ENCODE measurements around the gene DKC1. TPM values are rescaled to one million over a fixed set of nuclear protein-coding genes. Genes with fewer than 3 reads are reported as not detected.

DKC1 gene
- total RNA-seq, 1 experiment from 2014 or later, result 123 TPM

DNA sequence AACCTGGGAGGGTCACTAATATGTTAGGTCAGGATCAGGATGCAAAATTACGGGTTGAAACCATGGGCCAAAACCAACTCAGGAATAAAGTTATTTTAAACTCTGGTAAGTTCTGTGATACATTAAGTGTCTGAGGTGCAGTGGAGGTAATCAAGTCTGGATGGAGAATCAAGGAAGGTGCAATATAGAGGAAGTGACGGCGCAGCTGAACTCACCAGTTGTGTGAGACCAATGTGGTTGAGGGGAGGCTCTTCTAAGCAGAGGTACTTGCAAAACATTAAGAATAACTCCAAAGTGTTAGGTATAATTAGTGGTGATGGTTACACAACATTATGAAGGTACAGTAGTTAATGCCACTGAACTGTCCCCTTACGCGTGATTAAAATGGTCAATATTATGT is 31.5 kb upstream of the DKC1 start:
- H3K27ac ChIP-seq (ENCODE audit: low read depth, low read length), result no peak overlapping the region
- intact Hi-C loops (cut with micrococcal nuclease), result no loop called here
- ATAC-seq (no peak), DNase-seq (ENCODE audit: low read depth, low spot score) (no peak)
- H4K20me1 ChIP-seq (ENCODE audit: insufficient read depth), result no peaks in the 10 kb centered on the region
- no TSS peak for BruUV-seq (replicated peaks)
- H3K9me2 ChIP-seq (ENCODE audit: insufficient read depth), result no peaks in the 10 kb centered on the region
- H3K36me3 ChIP-seq (ENCODE audit: control insufficient read depth in 1 of 2, insufficient read depth in 2 of 2, low read length in 2 of 2), result no peaks in the 10 kb centered on the region
- CTCF ChIA-PET, result no interaction called here
- TF ChIP-seq EGR1 (IDR thresholded peaks at IDR 0.05; ENCODE audit: low read depth), result no peak
- TF ChIP-seq TCF7L2 (IDR thresholded peaks at IDR 0.05; ENCODE audit: borderline replicate concordance, extremely low read depth, insufficient read depth, insufficient read length), result no peak
- TF ChIP-seq, protein P1, sequence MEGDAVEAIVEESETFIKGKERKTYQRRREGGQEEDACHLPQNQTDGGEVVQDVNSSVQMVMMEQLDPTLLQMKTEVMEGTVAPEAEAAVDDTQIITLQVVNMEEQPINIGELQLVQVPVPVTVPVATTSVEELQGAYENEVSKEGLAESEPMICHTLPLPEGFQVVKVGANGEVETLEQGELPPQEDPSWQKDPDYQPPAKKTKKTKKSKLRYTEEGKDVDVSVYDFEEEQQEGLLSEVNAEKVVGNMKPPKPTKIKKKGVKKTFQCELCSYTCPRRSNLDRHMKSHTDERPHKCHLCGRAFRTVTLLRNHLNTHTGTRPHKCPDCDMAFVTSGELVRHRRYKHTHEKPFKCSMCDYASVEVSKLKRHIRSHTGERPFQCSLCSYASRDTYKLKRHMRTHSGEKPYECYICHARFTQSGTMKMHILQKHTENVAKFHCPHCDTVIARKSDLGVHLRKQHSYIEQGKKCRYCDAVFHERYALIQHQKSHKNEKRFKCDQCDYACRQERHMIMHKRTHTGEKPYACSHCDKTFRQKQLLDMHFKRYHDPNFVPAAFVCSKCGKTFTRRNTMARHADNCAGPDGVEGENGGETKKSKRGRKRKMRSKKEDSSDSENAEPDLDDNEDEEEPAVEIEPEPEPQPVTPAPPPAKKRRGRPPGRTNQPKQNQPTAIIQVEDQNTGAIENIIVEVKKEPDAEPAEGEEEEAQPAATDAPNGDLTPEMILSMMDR (IDR thresholded peaks at IDR 0.05 in 2 of 3, conservative IDR thresholded peaks at IDR 0.05 in 1 of 3; ENCODE audit: borderline replicate concordance in 1 of 3, insufficient read depth in 1 of 3, low read depth in 2 of 3, low read length in 2 of 3), result no peak
- no peak for TF ChIP-seq POLR2AphosphoS5 (IDR thresholded peaks at IDR 0.05; ENCODE audit: low read depth, low read length)
- TF ChIP-seq, protein P2, sequence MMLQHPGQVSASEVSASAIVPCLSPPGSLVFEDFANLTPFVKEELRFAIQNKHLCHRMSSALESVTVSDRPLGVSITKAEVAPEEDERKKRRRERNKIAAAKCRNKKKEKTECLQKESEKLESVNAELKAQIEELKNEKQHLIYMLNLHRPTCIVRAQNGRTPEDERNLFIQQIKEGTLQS (IDR thresholded peaks at IDR 0.05), result no peak
- TF ChIP-seq, protein P3, sequence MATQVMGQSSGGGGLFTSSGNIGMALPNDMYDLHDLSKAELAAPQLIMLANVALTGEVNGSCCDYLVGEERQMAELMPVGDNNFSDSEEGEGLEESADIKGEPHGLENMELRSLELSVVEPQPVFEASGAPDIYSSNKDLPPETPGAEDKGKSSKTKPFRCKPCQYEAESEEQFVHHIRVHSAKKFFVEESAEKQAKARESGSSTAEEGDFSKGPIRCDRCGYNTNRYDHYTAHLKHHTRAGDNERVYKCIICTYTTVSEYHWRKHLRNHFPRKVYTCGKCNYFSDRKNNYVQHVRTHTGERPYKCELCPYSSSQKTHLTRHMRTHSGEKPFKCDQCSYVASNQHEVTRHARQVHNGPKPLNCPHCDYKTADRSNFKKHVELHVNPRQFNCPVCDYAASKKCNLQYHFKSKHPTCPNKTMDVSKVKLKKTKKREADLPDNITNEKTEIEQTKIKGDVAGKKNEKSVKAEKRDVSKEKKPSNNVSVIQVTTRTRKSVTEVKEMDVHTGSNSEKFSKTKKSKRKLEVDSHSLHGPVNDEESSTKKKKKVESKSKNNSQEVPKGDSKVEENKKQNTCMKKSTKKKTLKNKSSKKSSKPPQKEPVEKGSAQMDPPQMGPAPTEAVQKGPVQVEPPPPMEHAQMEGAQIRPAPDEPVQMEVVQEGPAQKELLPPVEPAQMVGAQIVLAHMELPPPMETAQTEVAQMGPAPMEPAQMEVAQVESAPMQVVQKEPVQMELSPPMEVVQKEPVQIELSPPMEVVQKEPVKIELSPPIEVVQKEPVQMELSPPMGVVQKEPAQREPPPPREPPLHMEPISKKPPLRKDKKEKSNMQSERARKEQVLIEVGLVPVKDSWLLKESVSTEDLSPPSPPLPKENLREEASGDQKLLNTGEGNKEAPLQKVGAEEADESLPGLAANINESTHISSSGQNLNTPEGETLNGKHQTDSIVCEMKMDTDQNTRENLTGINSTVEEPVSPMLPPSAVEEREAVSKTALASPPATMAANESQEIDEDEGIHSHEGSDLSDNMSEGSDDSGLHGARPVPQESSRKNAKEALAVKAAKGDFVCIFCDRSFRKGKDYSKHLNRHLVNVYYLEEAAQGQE (IDR thresholded peaks at IDR 0.05; ENCODE audit: low read depth), result no peak
- POLR2A ChIA-PET, result no interaction called here
- H3K79me2 ChIP-seq (ENCODE audit: insufficient read depth, low read length), result no peaks in the 10 kb centered on the region
- H3K4me2 ChIP-seq (ENCODE audit: low read length), result no peak overlapping the region
- RAD21 ChIA-PET (ENCODE audit: low non-redundant PET in 1 of 2, low total read pairs in 2 of 2, uncharacterized antibody in 2 of 2, unreplicated experiment in 2 of 2), result no interaction called here
- no peaks in the 10 kb centered on the region for H3K9me3 ChIP-seq (ENCODE audit: control insufficient read depth in 1 of 2, insufficient read depth in 1 of 2, low read depth in 1 of 2, low read length in 2 of 2)
- no peak overlapping the region for H3K9ac ChIP-seq (ENCODE audit: low read length)
- H3K4me1 ChIP-seq (ENCODE audit: control insufficient read depth in 1 of 2, insufficient read depth in 2 of 2, low read length in 2 of 2), result no peaks in the 10 kb centered on the region
- no peak overlapping the region for H2AFZ ChIP-seq (ENCODE audit: low read depth, low read length, poor library complexity, severe bottlenecking)
- H3K27me3 ChIP-seq (ENCODE audit: insufficient read depth, low read length), result no peaks in the 10 kb centered on the region
- no peak overlapping the region for H3K4me3 ChIP-seq (replicated peaks in 1 of 2; ENCODE audit: low read depth in 1 of 2, low read length in 2 of 2)

All from HCT116 (cell line).